Glutamatergic neuron (in vitro differentiated cells): ENCODE results near the gene LEMD2. TPM values are rescaled to one million over a fixed set of nuclear protein-coding genes. Genes with fewer than 3 reads are reported as not detected.

Experiments
- DNase-seq: peaks from one replicate; pipeline ENCODE4 v3.0.0; 2022
- H3K27ac Mint-ChIP-seq: one replicate; pipeline ENCODE4 v1.8.0; 2020; ENCODE audit warnings: mild to moderate bottlenecking, mixed read lengths, inconsistent platforms; ENCODE audit not compliant: unreplicated experiment
- H3K27me3 Mint-ChIP-seq: one replicate; pipeline ENCODE4 v1.8.0; 2020; ENCODE audit warnings: mild to moderate bottlenecking, moderate library complexity, mixed read lengths, inconsistent platforms; ENCODE audit not compliant: unreplicated experiment
- H3K36me3 Mint-ChIP-seq: one replicate; pipeline ENCODE4 v1.8.0; 2020; ENCODE audit warnings: mild to moderate bottlenecking, mixed read lengths, inconsistent platforms; ENCODE audit not compliant: unreplicated experiment
- H3K4me1 Mint-ChIP-seq: one replicate; pipeline ENCODE4 v1.8.0; 2020; ENCODE audit warnings: mild to moderate bottlenecking, low read depth, mixed read lengths, inconsistent platforms; ENCODE audit not compliant: unreplicated experiment
- H3K4me3 Mint-ChIP-seq: one replicate; pipeline ENCODE4 v1.8.0; 2020; ENCODE audit warnings: mild to moderate bottlenecking, mixed read lengths, inconsistent platforms; ENCODE audit not compliant: unreplicated experiment
- H3K9me3 Mint-ChIP-seq: one replicate; pipeline ENCODE4 v1.8.0; 2020; ENCODE audit warnings: mild to moderate bottlenecking, moderate library complexity, mixed read lengths, inconsistent platforms; ENCODE audit not compliant: unreplicated experiment
- total RNA-seq: library from RNA; stranded (reverse); fragmentation: NEBNext Ultra II Directional; extraction: Animal tissue kit (Norgen Biotek cat#: 25700); gene quantifications from one replicate; pipeline ENCODE4 v1.2.1, GENCODE V29; 2021; ENCODE audit not compliant: unreplicated experiment
- TF ChIP-seq, protein P1 (sequence below): fragments of 200-600 bp; sonication (generic); IDR thresholded peaks from one replicate; pipeline ENCODE4 v1.5.0; 2021; ENCODE audit not compliant: partially characterized antibody, unreplicated experiment

LEMD2 gene
- total RNA-seq, 1 donor from 2014 or later, result 82.4 TPM

DNA sequence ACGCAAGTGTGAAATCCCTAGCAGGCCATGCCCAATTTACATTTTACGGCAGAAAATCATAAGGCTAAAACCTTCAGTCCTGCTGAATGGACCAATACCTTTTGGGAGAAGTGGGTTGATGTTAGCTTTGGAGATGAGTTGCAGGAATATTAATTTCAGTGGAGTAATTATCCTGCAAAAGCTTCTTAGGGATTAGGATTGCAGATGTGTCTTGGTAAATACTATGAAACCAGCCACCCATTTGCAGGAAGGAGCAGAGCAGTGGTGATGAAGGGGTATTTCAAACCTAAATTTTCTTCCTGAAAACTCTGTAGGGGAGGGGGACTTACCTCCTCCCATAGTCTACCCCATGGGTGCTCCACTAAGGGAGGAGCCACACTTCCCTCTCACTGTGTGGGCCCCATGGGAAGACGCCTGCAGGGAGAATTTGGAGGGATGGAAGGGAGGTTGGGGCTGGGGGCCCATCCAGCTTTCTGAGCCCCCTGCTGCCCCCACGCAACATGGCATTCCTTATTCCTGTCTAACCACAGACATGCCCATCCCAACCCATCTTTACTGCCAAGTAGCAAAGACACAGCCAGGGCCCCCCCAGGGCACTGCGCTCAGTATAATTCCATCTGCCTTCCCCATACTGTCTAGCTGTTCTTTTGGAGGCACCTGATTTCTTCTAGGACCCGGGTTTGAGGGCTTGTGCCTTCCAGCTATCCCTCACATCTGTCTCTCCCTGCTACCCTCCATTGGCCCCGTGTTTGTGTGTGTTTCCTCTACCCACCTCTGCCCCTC lies 62.8 kb downstream of the LEMD2 start:
- Mint-ChIP-seq H3K4me1 (peaks cover 14% of the 10 kb centered on the region), H3K27me3 (peaks cover 10% of the 10 kb centered on the region), H3K27ac (no peak overlapping the region), H3K9me3 (peaks cover 2% of the 10 kb centered on the region), H3K36me3 (no peaks in the 10 kb centered on the region), H3K4me3 (no peak overlapping the region)
- TF ChIP-seq, protein P1, sequence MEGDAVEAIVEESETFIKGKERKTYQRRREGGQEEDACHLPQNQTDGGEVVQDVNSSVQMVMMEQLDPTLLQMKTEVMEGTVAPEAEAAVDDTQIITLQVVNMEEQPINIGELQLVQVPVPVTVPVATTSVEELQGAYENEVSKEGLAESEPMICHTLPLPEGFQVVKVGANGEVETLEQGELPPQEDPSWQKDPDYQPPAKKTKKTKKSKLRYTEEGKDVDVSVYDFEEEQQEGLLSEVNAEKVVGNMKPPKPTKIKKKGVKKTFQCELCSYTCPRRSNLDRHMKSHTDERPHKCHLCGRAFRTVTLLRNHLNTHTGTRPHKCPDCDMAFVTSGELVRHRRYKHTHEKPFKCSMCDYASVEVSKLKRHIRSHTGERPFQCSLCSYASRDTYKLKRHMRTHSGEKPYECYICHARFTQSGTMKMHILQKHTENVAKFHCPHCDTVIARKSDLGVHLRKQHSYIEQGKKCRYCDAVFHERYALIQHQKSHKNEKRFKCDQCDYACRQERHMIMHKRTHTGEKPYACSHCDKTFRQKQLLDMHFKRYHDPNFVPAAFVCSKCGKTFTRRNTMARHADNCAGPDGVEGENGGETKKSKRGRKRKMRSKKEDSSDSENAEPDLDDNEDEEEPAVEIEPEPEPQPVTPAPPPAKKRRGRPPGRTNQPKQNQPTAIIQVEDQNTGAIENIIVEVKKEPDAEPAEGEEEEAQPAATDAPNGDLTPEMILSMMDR, result no peak
- DNase-seq, result no peak

DNA sequence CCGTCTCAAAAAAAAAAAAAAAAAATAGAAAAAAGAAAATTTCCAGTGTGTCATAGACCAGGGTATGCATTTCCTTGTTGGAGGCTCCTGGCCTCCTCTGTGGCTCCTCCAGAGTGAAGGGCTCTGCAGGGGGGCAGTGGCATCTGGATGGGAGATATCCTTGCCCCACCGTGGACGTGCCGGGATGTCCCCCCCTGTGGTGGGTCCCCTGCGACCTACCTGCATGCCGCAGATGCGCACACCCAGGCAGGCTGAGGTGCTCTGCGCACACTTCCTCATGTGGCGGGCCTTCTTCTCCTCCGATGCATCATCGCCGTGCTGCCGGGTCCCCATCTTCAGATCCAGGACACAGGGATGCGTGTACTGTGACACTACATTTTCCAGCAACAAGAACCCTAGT lies 63.7 kb downstream of the LEMD2 start:
- DNase-seq, result no peak
- H3K4me1 Mint-ChIP-seq, result peaks cover 8% of the 10 kb centered on the region
- TF ChIP-seq, protein P1, result no peak
- no peaks in the 10 kb centered on the region for H3K36me3 Mint-ChIP-seq
- H3K27me3 Mint-ChIP-seq, result peaks cover 8% of the 10 kb centered on the region
- no peak overlapping the region for H3K4me3 Mint-ChIP-seq
- no peak overlapping the region for H3K27ac Mint-ChIP-seq
- H3K9me3 Mint-ChIP-seq, result peaks cover 2% of the 10 kb centered on the region

DNA sequence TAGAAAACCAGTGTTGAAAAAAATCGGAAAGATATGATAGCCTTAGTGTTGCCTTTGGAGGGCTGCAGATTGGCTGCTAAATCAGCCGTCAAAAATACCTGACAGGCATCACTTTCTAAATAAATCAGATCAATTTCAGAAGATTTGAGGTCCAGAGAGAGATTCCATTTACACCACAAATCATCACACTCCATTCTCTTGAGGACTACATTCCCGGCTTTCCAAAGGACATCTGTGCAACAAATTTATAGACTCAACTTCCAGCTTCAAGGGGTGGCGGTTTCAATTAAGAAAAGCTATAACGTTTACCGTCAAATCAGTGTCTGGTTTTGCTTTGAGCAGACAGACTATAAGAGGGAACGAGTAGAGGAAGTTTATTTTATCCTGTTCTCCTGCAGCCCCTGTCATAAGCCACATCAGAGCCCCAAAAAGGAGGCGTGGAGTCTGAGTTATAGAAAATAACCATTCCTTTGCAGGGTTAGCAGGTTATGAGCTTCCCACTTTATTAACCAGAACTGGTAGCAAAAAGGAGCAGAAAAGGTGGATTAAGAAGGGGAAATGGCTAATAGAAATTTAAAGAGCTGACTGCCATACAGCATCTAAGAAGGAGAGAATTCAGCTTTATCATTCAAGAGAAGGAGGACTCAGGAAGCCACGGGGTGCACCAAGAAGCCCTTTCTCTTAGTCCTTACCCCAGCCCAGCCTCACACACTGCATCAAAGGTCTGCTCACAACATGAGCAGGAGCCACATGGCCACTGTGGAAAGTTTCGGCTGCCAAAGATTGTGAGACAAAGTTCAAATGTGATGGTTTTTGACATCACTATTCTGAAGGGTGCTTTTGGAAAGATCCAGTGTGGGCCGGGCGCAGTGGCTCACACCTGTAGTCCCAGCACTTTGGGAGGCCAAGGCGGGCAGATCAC lies 64.6 kb downstream of the LEMD2 start:
- H3K36me3 Mint-ChIP-seq, result no peaks in the 10 kb centered on the region
- peaks cover 2% of the 10 kb centered on the region for H3K9me3 Mint-ChIP-seq
- DNase-seq, result no peak
- no peak overlapping the region for H3K4me3 Mint-ChIP-seq
- TF ChIP-seq, protein P1, result no peak
- no peak overlapping the region for H3K27ac Mint-ChIP-seq
- H3K27me3 Mint-ChIP-seq, result peaks cover 10% of the 10 kb centered on the region
- peaks cover 5% of the 10 kb centered on the region for H3K4me1 Mint-ChIP-seq

DNA sequence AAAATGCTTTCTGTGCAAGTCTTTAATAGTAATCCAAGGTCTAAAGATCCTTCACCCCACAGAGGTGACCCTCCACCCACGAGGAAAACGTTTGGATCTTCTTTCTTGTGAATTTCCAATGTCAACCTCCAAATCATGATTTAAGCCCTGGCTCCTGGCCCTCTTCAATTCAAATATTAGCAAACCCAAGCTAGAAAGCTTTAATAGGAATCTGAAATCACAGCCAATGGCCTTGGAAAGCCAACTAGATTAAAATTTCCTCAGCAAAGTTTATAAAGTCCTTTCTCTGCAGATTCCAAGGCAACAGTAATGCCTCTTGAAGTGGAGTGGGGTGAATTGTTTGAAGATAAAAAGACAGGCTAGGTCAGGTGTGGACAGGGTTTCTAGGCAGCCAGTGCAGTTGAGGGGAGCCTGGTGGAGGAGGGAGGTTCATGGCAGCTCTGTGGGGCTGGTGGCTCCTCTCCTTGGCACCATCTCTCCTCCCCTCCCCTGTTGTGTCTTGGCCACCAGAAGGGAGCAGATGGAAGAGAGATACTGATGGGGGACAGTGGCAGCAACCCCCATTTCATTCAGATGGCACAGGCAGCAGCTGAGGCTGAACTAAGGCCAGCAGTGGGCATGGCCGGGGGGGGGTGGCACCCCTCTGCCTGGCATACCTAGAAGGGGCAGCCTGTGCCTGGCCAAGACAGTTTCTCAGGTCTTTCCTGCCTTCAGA lies 65.4 kb downstream of the LEMD2 start:
- H3K4me1 Mint-ChIP-seq, result peaks cover 5% of the 10 kb centered on the region

More for the DNA sequence above, 65.4 kb downstream of the LEMD2 start:
- H3K27me3 Mint-ChIP-seq, result peaks cover 10% of the 10 kb centered on the region
- H3K9me3 Mint-ChIP-seq, result peaks cover 2% of the 10 kb centered on the region
- TF ChIP-seq, protein P1, result no peak
- no peaks in the 10 kb centered on the region for H3K36me3 Mint-ChIP-seq
- H3K4me3 Mint-ChIP-seq, result no peak overlapping the region
- DNase-seq, result no peak
- H3K27ac Mint-ChIP-seq, result no peak overlapping the region
